ENCODE measurements around the gene AFF2.

DNA sequence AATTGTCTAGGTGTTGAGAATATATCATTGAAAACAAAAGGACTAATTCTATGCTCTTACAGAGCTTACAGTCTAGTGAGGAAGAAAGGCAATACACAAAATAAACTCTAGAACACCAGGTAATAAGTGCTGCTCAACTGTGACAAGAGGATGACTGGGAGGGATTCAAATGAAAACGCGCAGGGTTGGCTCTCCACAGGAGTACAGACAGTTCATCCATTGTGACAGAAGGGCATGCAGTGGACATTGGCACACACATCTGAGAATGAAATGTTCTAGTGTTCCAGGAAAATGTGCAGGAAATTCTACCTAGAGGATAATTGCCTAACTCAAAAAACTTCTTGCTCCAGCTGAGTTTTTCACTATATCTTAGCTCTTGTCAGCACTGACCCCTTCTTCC, 512.7 kb downstream of the AFF2 start:
- TF ChIP-seq, protein P1, sequence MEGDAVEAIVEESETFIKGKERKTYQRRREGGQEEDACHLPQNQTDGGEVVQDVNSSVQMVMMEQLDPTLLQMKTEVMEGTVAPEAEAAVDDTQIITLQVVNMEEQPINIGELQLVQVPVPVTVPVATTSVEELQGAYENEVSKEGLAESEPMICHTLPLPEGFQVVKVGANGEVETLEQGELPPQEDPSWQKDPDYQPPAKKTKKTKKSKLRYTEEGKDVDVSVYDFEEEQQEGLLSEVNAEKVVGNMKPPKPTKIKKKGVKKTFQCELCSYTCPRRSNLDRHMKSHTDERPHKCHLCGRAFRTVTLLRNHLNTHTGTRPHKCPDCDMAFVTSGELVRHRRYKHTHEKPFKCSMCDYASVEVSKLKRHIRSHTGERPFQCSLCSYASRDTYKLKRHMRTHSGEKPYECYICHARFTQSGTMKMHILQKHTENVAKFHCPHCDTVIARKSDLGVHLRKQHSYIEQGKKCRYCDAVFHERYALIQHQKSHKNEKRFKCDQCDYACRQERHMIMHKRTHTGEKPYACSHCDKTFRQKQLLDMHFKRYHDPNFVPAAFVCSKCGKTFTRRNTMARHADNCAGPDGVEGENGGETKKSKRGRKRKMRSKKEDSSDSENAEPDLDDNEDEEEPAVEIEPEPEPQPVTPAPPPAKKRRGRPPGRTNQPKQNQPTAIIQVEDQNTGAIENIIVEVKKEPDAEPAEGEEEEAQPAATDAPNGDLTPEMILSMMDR (IDR thresholded peaks at IDR 0.05) = no peak
- no peak for TF ChIP-seq POLR2A (IDR thresholded peaks at IDR 0.05)

Data from uterus (tissue), 2 donors.